Measurements from ENCODE around the gene ZNF500.

GRCh38 chr16:4743226-4743878 lies 23.6 kb downstream of the ZNF500 start:
- TF ChIP-seq GATA2 (IDR thresholded peaks at IDR 0.05; ENCODE audit: low read depth, low read length) (no peak), GATA3 (IDR thresholded peaks at IDR 0.05; ENCODE audit: low read depth, low read length) (no peak)
